Naive thymus-derived CD4-positive, alpha-beta T cell (primary cell): ENCODE data around the gene RAPGEF6. TPM values are rescaled to one million over a fixed set of nuclear protein-coding genes. Genes with fewer than 3 reads are reported as not detected.
A peak's percentile ranks its signal among the peaks of the same experiment; 100 is the strongest.

Source experiments
- ATAC-seq: fragments of 150-1000 bp; cut with Tn5 transposase; 2 replicates; pipeline ENCODE4 v1.10.0; 2021; ENCODE audit warnings: mild to moderate bottlenecking, moderate library complexity
- CTCF ChIA-PET: fragments of 350-600 bp; sonication (Branson Sonifier 250); formaldehyde crosslinking; loops from one replicate; lab custom pipeline; 2021; ENCODE audit warnings: antibody characterized with exemption; lab: Charles Lee
- POLR2A ChIA-PET: fragments of 350-600 bp; sonication (Branson Sonifier 250); formaldehyde crosslinking; loops from one replicate; lab custom pipeline; 2021; ENCODE audit warnings: antibody characterized with exemption, inconsistent platforms; lab: Charles Lee
- DNase-seq, 9 donors: peaks; one replicate each; pipeline versions ENCODE4 v3.0.0 to v3.0.0-alpha.2; 2020 to 2022; ENCODE audit warnings: mixed read lengths in 1 of 9
- H3K27ac ChIP-seq: one replicate; pipeline ENCODE4 v1.7.0; 2013; ENCODE audit warnings: mild to moderate bottlenecking, low read depth, low read length, moderate library complexity
- H3K27me3 ChIP-seq, 2 donors: one replicate each; pipeline ENCODE4 v1.7.0; 2013; ENCODE audit warnings: low read length in 2 of 2, mild to moderate bottlenecking in 2 of 2, moderate library complexity in 2 of 2; ENCODE audit not compliant: control insufficient read depth in 2 of 2, insufficient read depth in 2 of 2
- H3K36me3 ChIP-seq, 3 experiments: 1 replicate in 2 of 3; 2 replicates in 1 of 3; pipeline ENCODE4 v1.7.0; 2013; ENCODE audit warnings: low read length in 3 of 3, mild to moderate bottlenecking in 3 of 3, moderate library complexity in 1 of 3; ENCODE audit not compliant: insufficient read depth in 3 of 3, control insufficient read depth in 2 of 3
- H3K4me1 ChIP-seq, 2 donors: one replicate each; pipeline ENCODE4 v1.7.0; 2013; ENCODE audit warnings: low read length in 2 of 2, mild to moderate bottlenecking in 2 of 2, moderate library complexity in 1 of 2; ENCODE audit not compliant: control insufficient read depth in 2 of 2, insufficient read depth in 2 of 2
- H3K4me3 ChIP-seq: 2 replicates; pipeline ENCODE4 v1.7.0; 2013; ENCODE audit warnings: mild to moderate bottlenecking, low read length
- H3K9me3 ChIP-seq, 3 experiments: 1 replicate in 2 of 3; 2 replicates in 1 of 3; pipeline ENCODE4 v1.7.0; 2013; ENCODE audit warnings: low read length in 3 of 3; ENCODE audit not compliant: control insufficient read depth in 2 of 3
- H3K27ac Mint-ChIP-seq, 9 donors: one replicate each; pipeline ENCODE4 v1.8.0; 2020 to 2022; ENCODE audit warnings: mixed read lengths in 9 of 9, mild to moderate bottlenecking in 8 of 9, moderate library complexity in 5 of 9, inconsistent platforms in 2 of 9
- H3K27me3 Mint-ChIP-seq, 5 donors: one replicate each; pipeline ENCODE4 v1.8.0; 2021 to 2022; ENCODE audit warnings: mixed read lengths in 5 of 5, mild to moderate bottlenecking in 1 of 5
- H3K36me3 Mint-ChIP-seq, 5 donors: one replicate each; pipeline ENCODE4 v1.8.0; 2020 to 2022; ENCODE audit warnings: mixed read lengths in 5 of 5, mild to moderate bottlenecking in 3 of 5, inconsistent platforms in 1 of 5
- H3K4me1 Mint-ChIP-seq, 7 donors: one replicate each; pipeline ENCODE4 v1.8.0; 2020 to 2022; ENCODE audit warnings: mixed read lengths in 7 of 7, mild to moderate bottlenecking in 3 of 7, inconsistent platforms in 1 of 7
- H3K4me3 Mint-ChIP-seq, 10 donors: one replicate each; pipeline ENCODE4 v1.8.0; 2020 to 2022; ENCODE audit warnings: mild to moderate bottlenecking in 10 of 10, mixed read lengths in 10 of 10, moderate library complexity in 6 of 10, inconsistent platforms in 2 of 10
- H3K9me3 Mint-ChIP-seq, 11 donors: one replicate each; pipeline ENCODE4 v1.8.0; 2020 to 2022; ENCODE audit warnings: mixed read lengths in 11 of 11, mild to moderate bottlenecking in 4 of 11, inconsistent platforms in 1 of 11, moderate library complexity in 1 of 11
- intact Hi-C, 2 donors: fragments of 100-400 bp; cut with micrococcal nuclease; formaldehyde crosslinking; loops; one replicate each; pipeline ENCODE4 v1.15.1; 2023
- polyA plus RNA-seq, 2 donors: library from polyadenylated mRNA; unstranded; fragments of 300-500 nt; fragmentation: Illumina TruSeq; gene quantifications; one replicate each; pipeline ENCODE4 v1.2.3, GENCODE V29; 2021
- total RNA-seq, 6 experiments: library from RNA in 5 of 6; stranded (reverse) in 5 of 6; gene quantifications; 1 replicate in 5 of 6; 2 replicates in 1 of 6; pipeline ENCODE4 v1.2.3 and lab custom pipeline; 2021 to 2026

The RAPGEF6 gene
- total and polyA plus RNA-seq, 7 experiments from 2014 or later = 36.7 to 186 (median 90.8) TPM

- Mint-ChIP-seq H3K36me3 (peaks cover 14 to 41% (median 31%) of the 10 kb centered on the region in 5 donors), H3K27me3 (no peaks in the 10 kb centered on the region), H3K27ac (no peak overlapping the region), H3K4me1 (peaks cover 16 to 51% (median 42%) of the 10 kb centered on the region in 7 donors), H3K4me3 (no peak overlapping the region), H3K9me3 (peaks cover 0 to 25% (median 9%) of the 10 kb centered on the region in 11 donors)
- intact Hi-C loops = no loop called here
- Histone ChIP-seq H3K27me3 (no peaks in the 10 kb centered on the region), H3K9me3 (no peaks in the 10 kb centered on the region), H3K4me3 (no peak overlapping the region), H3K4me1 (no peaks in the 10 kb centered on the region), H3K36me3 (no peaks in the 10 kb centered on the region), H3K27ac (no peak overlapping the region)
- ATAC-seq = no peak
- DNase-seq = no peak
- ChIA-PET CTCF (interaction anchor here (0.5 kb wide), 1 partner anchor 146 kb away, joined by 4 read pairs; no protein-coding TSS in a partner anchor), POLR2A (no interaction called here)
These were observed 59.3 kb downstream of the RAPGEF6 start for GRCh38 chr5:131575660-131576227.

- Mint-ChIP-seq H3K27me3 (no peaks in the 10 kb centered on the region), H3K36me3 (peaks cover 11 to 31% (median 17%) of the 10 kb centered on the region in 5 donors), H3K9me3 (peaks cover 0 to 25% (median 8%) of the 10 kb centered on the region in 11 donors), H3K27ac (peak overlapping the region in 6 of 9 donors; percentile 6 to 45 (median 22)), H3K4me1 (peaks cover 20 to 67% (median 50%) of the 10 kb centered on the region in 7 donors), H3K4me3 (peak overlapping the region in 1 of 10 donors; percentile 14)
- Histone ChIP-seq H3K36me3 (no peaks in the 10 kb centered on the region), H3K4me1 (no peaks in the 10 kb centered on the region), H3K4me3 (no peak overlapping the region), H3K27me3 (no peaks in the 10 kb centered on the region), H3K9me3 (no peaks in the 10 kb centered on the region), H3K27ac (no peak overlapping the region)
- ChIA-PET CTCF (no interaction called here), POLR2A (interaction anchor here (0.7 to 1.0 kb wide), 2 partner anchors 39 to 52 kb away, joined by 4 read pairs; no protein-coding TSS in a partner anchor)
- ATAC-seq (no peak), DNase-seq (no peak)
- intact Hi-C loops = no loop called here
These were observed 63.3 kb downstream of the RAPGEF6 start for GRCh38 chr5:131571669-131572168.

- H3K36me3 ChIP-seq = no peaks in the 10 kb centered on the region
- peaks cover 0 to 25% (median 8%) of the 10 kb centered on the region in 11 donors for H3K9me3 Mint-ChIP-seq
- H3K4me3 ChIP-seq = no peak overlapping the region
- intact Hi-C loops = no loop called here
- no peak for DNase-seq
- no peaks in the 10 kb centered on the region for H3K27me3 ChIP-seq
- H3K27ac Mint-ChIP-seq = peak overlapping the region in 3 of 9 donors; percentile 20 to 39 (median 37)
- H3K27me3 Mint-ChIP-seq = no peaks in the 10 kb centered on the region
- peaks cover 11 to 31% (median 17%) of the 10 kb centered on the region in 5 donors for H3K36me3 Mint-ChIP-seq
- H3K27ac ChIP-seq = no peak overlapping the region
- no peak overlapping the region for H3K4me3 Mint-ChIP-seq
- no peaks in the 10 kb centered on the region for H3K4me1 ChIP-seq
- ATAC-seq = no peak
- no peaks in the 10 kb centered on the region for H3K9me3 ChIP-seq
- CTCF ChIA-PET = interaction anchor here (0.6 kb wide), 1 partner anchor 439 kb away, joined by 4 read pairs; no protein-coding TSS in a partner anchor
- POLR2A ChIA-PET = interaction anchor here (0.7 kb wide), 1 partner anchor 56 kb away, joined by 3 read pairs; no protein-coding TSS in a partner anchor
- peaks cover 20 to 72% (median 54%) of the 10 kb centered on the region in 7 donors for H3K4me1 Mint-ChIP-seq
These were observed 64.3 kb downstream of the RAPGEF6 start for GRCh38 chr5:131570757-131571156.

- intact Hi-C loops = loop anchor here (1.0 to 5.0 kb wide), 5 partner anchors 8 to 47 kb away; no protein-coding TSS in a partner anchor
- Histone ChIP-seq H3K9me3 (no peaks in the 10 kb centered on the region), H3K4me1 (peaks cover 0 to 11% of the 10 kb centered on the region in 2 donors), H3K4me3 (no peak overlapping the region), H3K27ac (no peak overlapping the region), H3K27me3 (no peaks in the 10 kb centered on the region), H3K36me3 (no peaks in the 10 kb centered on the region)
- ChIA-PET CTCF (interaction anchor here (0.5 to 1.4 kb wide), 4 partner anchors 25 to 964 kb away, joined by 3 to 11 read pairs (median 6); no protein-coding TSS in a partner anchor), POLR2A (interaction anchor here (0.6 to 0.8 kb wide), 3 partner anchors 12 to 72 kb away, joined by 3 read pairs; no protein-coding TSS in a partner anchor)
- no peak for DNase-seq
- peak overlapping the region in 6 of 9 donors; percentile 28 to 81 (median 54) for H3K27ac Mint-ChIP-seq
- no peak for ATAC-seq
- H3K36me3 Mint-ChIP-seq = peaks cover 4 to 23% (median 16%) of the 10 kb centered on the region in 5 donors
- H3K9me3 Mint-ChIP-seq = no peaks in the 10 kb centered on the region
- peaks cover 18 to 80% (median 65%) of the 10 kb centered on the region in 7 donors for H3K4me1 Mint-ChIP-seq
- H3K27me3 Mint-ChIP-seq = no peaks in the 10 kb centered on the region
- H3K4me3 Mint-ChIP-seq = peak overlapping the region in 5 of 10 donors; percentile 1 to 42 (median 28)
These were observed 70.8 kb downstream of the RAPGEF6 start for GRCh38 chr5:131564229-131564652.

GRCh38 chr5:131563434-131564228 lies 71.4 kb downstream of the RAPGEF6 start:
- CTCF ChIA-PET = interaction anchor here (1.0 to 1.3 kb wide), 2 partner anchors 15 to 444 kb away, joined by 3 read pairs; no protein-coding TSS in a partner anchor
- peak in 1 of 9 donors; percentile 10 for DNase-seq
- Histone ChIP-seq H3K9me3 (no peaks in the 10 kb centered on the region), H3K36me3 (no peaks in the 10 kb centered on the region), H3K4me3 (no peak overlapping the region), H3K4me1 (peaks cover 0 to 11% of the 10 kb centered on the region in 2 donors), H3K27me3 (no peaks in the 10 kb centered on the region), H3K27ac (no peak overlapping the region)
- peak overlapping the region in 7 of 9 donors; percentile 10 to 77 (median 57) for H3K27ac Mint-ChIP-seq
- POLR2A ChIA-PET = interaction anchor here (0.8 to 1.3 kb wide), 2 partner anchors 13 to 73 kb away, joined by 3 to 4 read pairs; no protein-coding TSS in a partner anchor
- H3K4me3 Mint-ChIP-seq = peak overlapping the region in 5 of 10 donors; percentile 1 to 33 (median 19)
- H3K9me3 Mint-ChIP-seq = no peaks in the 10 kb centered on the region
- H3K36me3 Mint-ChIP-seq = peaks cover 4 to 27% (median 16%) of the 10 kb centered on the region in 5 donors
- H3K4me1 Mint-ChIP-seq = peaks cover 18 to 74% (median 60%) of the 10 kb centered on the region in 7 donors
- H3K27me3 Mint-ChIP-seq = no peaks in the 10 kb centered on the region
- ATAC-seq = no peak
- intact Hi-C loops = loop anchor here (1.0 to 5.0 kb wide), 5 partner anchors 7 to 47 kb away; no protein-coding TSS in a partner anchor

GRCh38 chr5:131550606-131551005 lies 84.4 kb downstream of the RAPGEF6 start:
- no peaks in the 10 kb centered on the region for H3K27me3 ChIP-seq
- DNase-seq = no peak
- peak overlapping the region; percentile 75 to 97 (median 91) for H3K27ac Mint-ChIP-seq
- peaks cover 0 to 6% (median 0%) of the 10 kb centered on the region in 3 experiments for H3K36me3 ChIP-seq
- POLR2A ChIA-PET = interaction anchor here (0.9 to 11.5 kb wide), 3 partner anchors 10 to 20 kb away, joined by 4 to 144 read pairs (median 11); no protein-coding TSS in a partner anchor
- H3K4me1 ChIP-seq = peaks cover 6 to 36% of the 10 kb centered on the region in 2 donors
- no peaks in the 10 kb centered on the region for H3K27me3 Mint-ChIP-seq
- H3K9me3 ChIP-seq = no peaks in the 10 kb centered on the region
- H3K9me3 Mint-ChIP-seq = peaks cover 0 to 9% (median 0%) of the 10 kb centered on the region in 11 donors
- H3K27ac ChIP-seq = peak overlapping the region; percentile 83
- H3K4me1 Mint-ChIP-seq = peaks cover 19 to 70% (median 49%) of the 10 kb centered on the region in 7 donors
- peak overlapping the region in 9 of 10 donors; percentile 0 to 98 (median 64) for H3K4me3 Mint-ChIP-seq
- intact Hi-C loops = no loop called here
- H3K36me3 Mint-ChIP-seq = peaks cover 4 to 46% (median 34%) of the 10 kb centered on the region in 5 donors
- no peak for ATAC-seq
- no peak overlapping the region for H3K4me3 ChIP-seq
- CTCF ChIA-PET = interaction anchor here (1.2 to 1.7 kb wide), 2 partner anchors 18 to 39 kb away, joined by 3 to 5 read pairs; no protein-coding TSS in a partner anchor
